HCT116 (cell line): ENCODE data around the gene PRKG1. TPM values are rescaled to one million over a fixed set of nuclear protein-coding genes. Genes with fewer than 3 reads are reported as not detected.

Experiments used
- ATAC-seq: fragments of 200-7000 bp; cut with Tn5 transposase; 2 replicates; pipeline ENCODE4 v1.9.1; 2020; ENCODE audit warnings: mild to moderate bottlenecking, moderate library complexity
- BruUV-seq: library from RNA; stranded (reverse); fragments of 400-500 nt; replicated peaks from 2 replicates; lab custom pipeline; 2021; lab: Mats Ljungman, UMichigan
- CTCF ChIA-PET: fragments of 300-600 bp; sonication (Branson Sonifier 250); formaldehyde crosslinking; loops from one replicate; lab custom pipeline; 2021; ENCODE audit warnings: antibody characterized with exemption; lab: Charles Lee
- POLR2A ChIA-PET: fragments of 300-600, 350-600 bp; sonication (Branson Sonifier 250); formaldehyde crosslinking; loops from one replicate; lab custom pipeline; 2021; ENCODE audit warnings: antibody characterized with exemption; lab: Charles Lee
- RAD21 ChIA-PET, 2 experiments: fragments of 300-600 bp; sonication (Branson Sonifier 250); formaldehyde crosslinking; loops; one replicate each; lab custom pipeline; 2023; ENCODE audit warnings: low total read pairs in 2 of 2; ENCODE audit not compliant: uncharacterized antibody in 2 of 2, unreplicated experiment in 2 of 2, low non-redundant PET in 1 of 2; lab: Charles Lee
- DNase-seq: peaks from one replicate; pipeline ENCODE4 v3.0.0-alpha.2; 2010; ENCODE audit warnings: low read depth, low spot score
- H2AFZ ChIP-seq: fragments of 200-600 bp; shearing (Covaris generic), sonication (generic); 2 replicates; pipeline ENCODE4 v1.6.1; 2017; ENCODE audit warnings: low read depth, mixed run types, mixed read lengths, antibody characterized with exemption, low read length; ENCODE audit not compliant: poor library complexity, severe bottlenecking
- H3K27ac ChIP-seq: 2 replicates; pipeline ENCODE4 v1.5.1; 2012; ENCODE audit warnings: low read depth, low read length
- H3K27me3 ChIP-seq: fragments of 200-600 bp; sonication (generic); 2 replicates; pipeline ENCODE4 v1.6.1; 2016; ENCODE audit warnings: mixed run types, low read length, mixed read lengths; ENCODE audit not compliant: insufficient read depth
- H3K36me3 ChIP-seq, 2 experiments: fragments of 200-500 bp in 1 of 2; fragments of 200-600 bp in 1 of 2; sonication (Bioruptor generic) in 1 of 2; sonication (generic) in 1 of 2; 2 replicates each; pipeline versions ENCODE4 v1.5.1 to v1.6.1; 2014 to 2016; ENCODE audit warnings: low read length in 2 of 2, inconsistent platforms in 1 of 2, mixed read lengths in 1 of 2, mixed run types in 1 of 2; ENCODE audit not compliant: insufficient read depth in 2 of 2, control insufficient read depth in 1 of 2
- H3K4me1 ChIP-seq, 2 experiments: fragments of 200-600 bp in 1 of 2; sonication (generic) in 1 of 2; 2 replicates each; pipeline versions ENCODE4 v1.5.1 to v1.6.1; 2012 to 2017; ENCODE audit warnings: low read length in 2 of 2, inconsistent platforms in 1 of 2, mild to moderate bottlenecking in 1 of 2, mixed read lengths in 1 of 2, mixed run types in 1 of 2, moderate library complexity in 1 of 2; ENCODE audit not compliant: insufficient read depth in 2 of 2, control insufficient read depth in 1 of 2
- H3K4me2 ChIP-seq: fragments of 200-600 bp; sonication (generic); 2 replicates; pipeline ENCODE4 v1.6.1; 2017; ENCODE audit warnings: mixed run types, low read length, mixed read lengths
- H3K4me3 ChIP-seq, 2 experiments: fragments of 200-600 bp in 1 of 2; sonication (generic) in 1 of 2; replicated peaks in 1 of 2; 2 replicates each; pipeline ENCODE4 v1.5.1; 2011 to 2016; ENCODE audit warnings: low read length in 2 of 2, control low read depth in 1 of 2, low read depth in 1 of 2, mild to moderate bottlenecking in 1 of 2, mixed read lengths in 1 of 2, mixed run types in 1 of 2
- H3K79me2 ChIP-seq: fragments of 200-600 bp; sonication (generic); 2 replicates; pipeline ENCODE4 v1.6.1; 2017; ENCODE audit warnings: mild to moderate bottlenecking, mixed run types, low read length, moderate library complexity, mixed read lengths; ENCODE audit not compliant: insufficient read depth
- H3K9ac ChIP-seq: fragments of 200-600 bp; sonication (generic); 2 replicates; pipeline ENCODE4 v1.6.1; 2016; ENCODE audit warnings: low read length, mixed read lengths
- H3K9me2 ChIP-seq: fragments of 200-600 bp; sonication (generic), shearing (Covaris generic); 2 replicates; pipeline ENCODE4 v1.6.1; 2017; ENCODE audit warnings: mixed run types, mild to moderate bottlenecking, moderate library complexity; ENCODE audit not compliant: insufficient read depth
- H3K9me3 ChIP-seq, 2 experiments: fragments of 200-500 bp in 1 of 2; fragments of 200-600 bp in 1 of 2; sonication (Bioruptor generic) in 1 of 2; sonication (generic) in 1 of 2; 2 replicates each; pipeline ENCODE4 v1.6.1; 2014 to 2017; ENCODE audit warnings: low read length in 2 of 2, mixed read lengths in 2 of 2, inconsistent platforms in 1 of 2, low read depth in 1 of 2, mild to moderate bottlenecking in 1 of 2, mixed run types in 1 of 2, moderate library complexity in 1 of 2; ENCODE audit not compliant: control insufficient read depth in 1 of 2, insufficient read depth in 1 of 2
- H4K20me1 ChIP-seq: fragments of 200-600 bp; sonication (generic), shearing (Covaris generic); 2 replicates; pipeline ENCODE4 v1.6.1; 2017; ENCODE audit warnings: mixed run types, mild to moderate bottlenecking, moderate library complexity; ENCODE audit not compliant: insufficient read depth
- ATF3 ChIP-seq: IDR thresholded peaks from 2 replicates; pipeline ENCODE4 v1.6.1; 2012
- CBX3 ChIP-seq: IDR thresholded peaks from 2 replicates; pipeline ENCODE4 v1.6.1; 2012; ENCODE audit warnings: low read depth
- CEBPB ChIP-seq: IDR thresholded peaks from 2 replicates; pipeline ENCODE4 v1.6.1; 2012; ENCODE audit warnings: low read depth
- CTCF ChIP-seq, 3 experiments: fragments of 200-600 bp in 1 of 3; sonication (generic) in 1 of 3; IDR thresholded peaks in 2 of 3; conservative IDR thresholded peaks in 1 of 3; 2 replicates each; pipeline ENCODE4 v1.5.1; 2012 to 2017; ENCODE audit warnings: low read depth in 2 of 3, low read length in 2 of 3, antibody characterized with exemption in 1 of 3, borderline replicate concordance in 1 of 3, control low read depth in 1 of 3, mild to moderate bottlenecking in 1 of 3, mixed read lengths in 1 of 3, mixed run types in 1 of 3, moderate library complexity in 1 of 3; ENCODE audit not compliant: insufficient read depth in 1 of 3
- EGR1 ChIP-seq: IDR thresholded peaks from 2 replicates; pipeline ENCODE4 v1.6.1; 2012; ENCODE audit warnings: low read depth
- EZH2phosphoT487 ChIP-seq: fragments of 200-600 bp; IDR thresholded peaks from 2 replicates; pipeline ENCODE4 v1.6.1; 2018; ENCODE audit warnings: antibody characterized with exemption, borderline replicate concordance
- JUND ChIP-seq: IDR thresholded peaks from 2 replicates; pipeline ENCODE4 v1.6.1; 2012
- MAX ChIP-seq: IDR thresholded peaks from 2 replicates; pipeline ENCODE4 v1.6.1; 2012
- POLR2AphosphoS5 ChIP-seq: IDR thresholded peaks from 2 replicates; pipeline ENCODE4 v1.6.1; 2011; ENCODE audit warnings: mild to moderate bottlenecking, low read depth, low read length, moderate library complexity
- SIN3A ChIP-seq: IDR thresholded peaks from 2 replicates; pipeline ENCODE4 v1.6.1; 2012; ENCODE audit warnings: low read depth
- SP1 ChIP-seq: IDR thresholded peaks from 2 replicates; pipeline ENCODE4 v1.6.1; 2012; ENCODE audit warnings: low read depth
- YY1 ChIP-seq: IDR thresholded peaks from 2 replicates; pipeline ENCODE4 v1.6.1; 2011; ENCODE audit warnings: low read length, low read depth, moderate library complexity, mild to moderate bottlenecking; ENCODE audit not compliant: insufficient replicate concordance; ENCODE audit errors: extremely low read depth
- ZBTB33 ChIP-seq: IDR thresholded peaks from 2 replicates; pipeline ENCODE4 v1.6.1; 2011; ENCODE audit warnings: mild to moderate bottlenecking, low read length, moderate library complexity; ENCODE audit not compliant: insufficient replicate concordance; ENCODE audit errors: extremely low read depth
- ZNF274 ChIP-seq: fragments of 200-500 bp; sonication (Bioruptor generic); IDR thresholded peaks from 2 replicates; pipeline ENCODE4 v1.6.1; 2014; ENCODE audit warnings: mild to moderate bottlenecking, low read depth, low read length, inconsistent platforms
- intact Hi-C: fragments of 100-400 bp; cut with micrococcal nuclease; formaldehyde crosslinking; loops from 2 replicates; pipeline ENCODE4 v1.10.0; 2022
- total RNA-seq: library from RNA; stranded (reverse); gene quantifications from one replicate; pipeline ENCODE4 v1.2.1, GENCODE V29; 2021; ENCODE audit not compliant: unreplicated experiment

PRKG1 gene
- total RNA-seq, 1 experiment from 2014 or later = 1.4 TPM

GRCh38 chr10:51888263-51888662, 814.0 kb downstream of the PRKG1 start:
- TF ChIP-seq MAX = no peak
- no peak for TF ChIP-seq CEBPB
- TF ChIP-seq EZH2phosphoT487 = no peak
- no peak for TF ChIP-seq ZNF274
- TF ChIP-seq EGR1 = no peak
- TF ChIP-seq YY1 = no peak
- no peak for TF ChIP-seq JUND
- no peak for TF ChIP-seq ZBTB33
- TF ChIP-seq CTCF (IDR thresholded peaks at IDR 0.05 in 2 of 3, conservative IDR thresholded peaks at IDR 0.05 in 1 of 3; ENCODE audit: borderline replicate concordance in 1 of 3, insufficient read depth in 1 of 3, low read depth in 2 of 3, low read length in 2 of 3) = no peak
- TF ChIP-seq SP1 = no peak
- TF ChIP-seq ATF3 = no peak
- no peak for TF ChIP-seq SIN3A
- no peak for TF ChIP-seq CBX3
- no peak for TF ChIP-seq POLR2AphosphoS5
- ChIA-PET CTCF (no interaction called here), POLR2A (no interaction called here), RAD21 (no interaction called here)
- no TSS peak for BruUV-seq
- Histone ChIP-seq H3K36me3 (no peaks in the 10 kb centered on the region; a peak in 1 of 4 replicates), H3K27ac (no peak overlapping the region), H3K9me3 (no peaks in the 10 kb centered on the region), H3K79me2 (no peaks in the 10 kb centered on the region), H3K27me3 (0 out of 2 replicates have a peak, but pooled peaks cover 3% of the 10 kb centered on the region), H3K9me2 (no peaks in the 10 kb centered on the region), H3K4me3 (no peak overlapping the region), H3K4me1 (no peaks in the 10 kb centered on the region), H3K4me2 (no peak overlapping the region), H3K9ac (no peak overlapping the region), H2AFZ (no peak overlapping the region), H4K20me1 (no peaks in the 10 kb centered on the region)
- no peak for ATAC-seq
- DNase-seq = no peak
- intact Hi-C loops = no loop called here
